GM23248 (cell line): ENCODE measurements around the gene SLC24A4. TPM values are rescaled to one million over a fixed set of nuclear protein-coding genes. Genes with fewer than 3 reads are reported as not detected.
"Not testable (repeated sequence)": the region's sequence is repeated elsewhere in the genome, so short reads cannot be mapped to it uniquely, and the experiment has no call there.

Source experiments
- DNase-seq: peaks from one replicate; pipeline ENCODE4 v3.0.0-alpha.2; 2015
- H2AFZ ChIP-seq: fragments of 200-600 bp; sonication (generic); 2 replicates; pipeline ENCODE4 v1.6.1; 2016; ENCODE audit warnings: antibody characterized with exemption
- H3F3A ChIP-seq: fragments of 200-600 bp; sonication (generic); 2 replicates; pipeline ENCODE4 v1.6.1; 2016; ENCODE audit warnings: mild to moderate bottlenecking, antibody characterized with exemption, mixed run types; ENCODE audit not compliant: insufficient read depth
- H3K27ac ChIP-seq: fragments of 200-600 bp; sonication (generic); 2 replicates; pipeline ENCODE4 v1.5.1; 2016; ENCODE audit warnings: mild to moderate bottlenecking
- H3K27me3 ChIP-seq: fragments of 200-600 bp; sonication (generic); replicated peaks from 2 replicates; pipeline ENCODE4 v1.6.1; 2016; ENCODE audit warnings: mild to moderate bottlenecking; ENCODE audit not compliant: insufficient read depth
- H3K36me3 ChIP-seq: fragments of 200-600 bp; sonication (generic); 2 replicates; pipeline ENCODE4 v1.6.1; 2016; ENCODE audit warnings: low read depth, mild to moderate bottlenecking
- H3K4me1 ChIP-seq: fragments of 200-600 bp; sonication (generic); 2 replicates; pipeline ENCODE4 v1.6.1; 2016; ENCODE audit warnings: mild to moderate bottlenecking; ENCODE audit not compliant: insufficient read depth
- H3K4me2 ChIP-seq: fragments of 200-600 bp; sonication (generic); one replicate; pipeline ENCODE4 v1.6.1; 2016; ENCODE audit warnings: mild to moderate bottlenecking; ENCODE audit not compliant: unreplicated experiment
- H3K4me3 ChIP-seq: fragments of 200-600 bp; sonication (generic); 2 replicates; pipeline ENCODE4 v1.5.1; 2016; ENCODE audit warnings: mild to moderate bottlenecking
- H3K79me2 ChIP-seq: fragments of 200-600 bp; sonication (generic); 2 replicates; pipeline ENCODE4 v1.6.1; 2016; ENCODE audit warnings: mild to moderate bottlenecking; ENCODE audit not compliant: insufficient read depth
- H3K9ac ChIP-seq: fragments of 200-600 bp; sonication (generic); 2 replicates; pipeline ENCODE4 v1.6.1; 2016; ENCODE audit warnings: mild to moderate bottlenecking
- H3K9me2 ChIP-seq: fragments of 200-600 bp; sonication (generic); 2 replicates; pipeline ENCODE4 v1.6.1; 2016; ENCODE audit warnings: mixed run types, mild to moderate bottlenecking, moderate library complexity; ENCODE audit not compliant: insufficient read depth
- H3K9me3 ChIP-seq: fragments of 200-600 bp; sonication (generic); one replicate; pipeline ENCODE4 v1.6.1; 2017; ENCODE audit warnings: low read depth
- H4K20me1 ChIP-seq: fragments of 200-600 bp; sonication (generic); 2 replicates; pipeline ENCODE4 v1.6.0; 2016; ENCODE audit not compliant: insufficient read depth
- EZH2 ChIP-seq: fragments of 200-600 bp; sonication (generic); IDR thresholded peaks from 2 replicates; pipeline ENCODE4 v1.6.1; 2018; ENCODE audit warnings: antibody characterized with exemption, mild to moderate bottlenecking; ENCODE audit not compliant: insufficient read depth, poor library complexity, severe bottlenecking
- EZH2phosphoT487 ChIP-seq: fragments of 200-600 bp; sonication (generic); IDR thresholded peaks from 2 replicates; pipeline ENCODE4 v1.6.1; 2018; ENCODE audit warnings: antibody characterized with exemption, moderate library complexity, mild to moderate bottlenecking, low read depth; ENCODE audit not compliant: insufficient read depth
- WGBS, 2 experiments: methylation state at CpG; one replicate each; pipeline ENCODE4 v1.1.6; 2015 to 2017; ENCODE audit warnings: low lambda C conversion rate in 2 of 2, low coverage in 1 of 2; ENCODE audit errors: missing lambda C conversion rate in 2 of 2; 5-methylcytosine and 5-hydroxymethylcytosine counted together
- in situ Hi-C: fragments of 300-500 bp; cut with MboI; formaldehyde crosslinking; loops from 2 replicates; pipeline ENCODE4 v1.15.0; 2020
- polyA plus RNA-seq: library from polyadenylated mRNA; unstranded; fragments of >200 nt; fragmentation: Nextera tagmentation; extraction: Ambion mirVana; gene quantifications from 2 replicates; pipeline ENCODE4 v1.2.1, GENCODE V29; 2016
- total RNA-seq: library from RNA; depleted of rRNA; stranded (reverse); fragments of >200 nt; shearing (Covaris generic); gene quantifications from 2 replicates; pipeline ENCODE4 v1.2.3, GENCODE V29; 2014

Gene SLC24A4
- total and polyA plus RNA-seq, 2 experiments from 2014 or later, result not detected

DNA sequence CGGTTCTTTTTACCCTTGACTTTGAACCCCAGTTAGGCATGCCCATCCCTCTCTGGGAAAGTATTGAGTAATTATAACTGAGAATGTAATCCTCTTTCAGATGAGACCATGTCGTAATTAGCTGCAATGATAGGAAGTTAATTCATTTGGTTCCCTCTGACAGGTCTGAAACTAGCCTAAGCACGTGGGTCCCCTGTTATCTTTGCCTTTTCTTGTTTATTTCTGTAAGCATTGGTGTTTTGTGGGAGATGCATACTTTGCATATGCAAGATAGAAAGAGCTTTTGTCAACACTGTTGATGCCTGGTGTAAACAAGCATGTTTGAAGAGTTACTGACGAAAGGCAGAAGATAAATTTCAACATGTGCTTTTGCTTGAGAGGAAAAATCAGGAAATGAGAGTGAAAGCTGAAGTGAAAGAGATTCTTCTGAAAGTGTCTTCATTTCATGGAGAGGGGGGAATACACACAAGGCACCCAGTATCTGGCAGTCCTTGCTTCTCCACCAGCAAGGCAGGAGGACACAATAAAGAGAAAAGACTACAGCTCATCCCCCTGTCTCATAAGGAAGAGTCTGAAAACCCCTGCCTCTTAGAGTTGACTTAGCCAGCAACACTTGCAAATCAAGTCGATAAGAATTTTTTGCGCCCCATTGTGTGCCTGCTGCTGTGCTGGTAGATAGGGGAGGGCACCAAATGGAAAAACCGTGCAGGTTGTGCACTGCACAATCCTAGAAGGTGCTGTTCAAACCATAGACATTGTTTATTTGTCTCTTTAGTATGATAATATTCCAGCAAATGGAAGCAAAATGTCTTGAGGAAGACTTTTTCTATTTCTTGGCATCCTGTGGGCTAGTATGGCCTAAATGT lies 77.8 kb downstream of the SLC24A4 start:
- H2AFZ ChIP-seq, result no peak overlapping the region
- peaks cover 29% of the 10 kb centered on the region for H3K4me1 ChIP-seq
- peaks cover 15% of the 10 kb centered on the region; the same call in 1 of the 2 replicates for H3F3A ChIP-seq
- 75 to 80% methylated on average over 7 of the region's 7 CpGs for WGBS, 2 experiments
- H3K79me2 ChIP-seq, result no peaks in the 10 kb centered on the region
- no peaks in the 10 kb centered on the region for H3K36me3 ChIP-seq
- no peaks in the 10 kb centered on the region for H3K27me3 ChIP-seq
- no peak overlapping the region for H3K27ac ChIP-seq
- no peaks in the 10 kb centered on the region for H3K9me2 ChIP-seq
- TF ChIP-seq EZH2phosphoT487, result no peak
- no peak for TF ChIP-seq EZH2
- no peaks in the 10 kb centered on the region for H3K9me3 ChIP-seq
- H4K20me1 ChIP-seq, result no peaks in the 10 kb centered on the region
- no peak overlapping the region for H3K4me3 ChIP-seq
- in situ Hi-C loops, result no loop called here
- no peak overlapping the region for H3K9ac ChIP-seq
- H3K4me2 ChIP-seq, result no peak overlapping the region
- no peak for DNase-seq

DNA sequence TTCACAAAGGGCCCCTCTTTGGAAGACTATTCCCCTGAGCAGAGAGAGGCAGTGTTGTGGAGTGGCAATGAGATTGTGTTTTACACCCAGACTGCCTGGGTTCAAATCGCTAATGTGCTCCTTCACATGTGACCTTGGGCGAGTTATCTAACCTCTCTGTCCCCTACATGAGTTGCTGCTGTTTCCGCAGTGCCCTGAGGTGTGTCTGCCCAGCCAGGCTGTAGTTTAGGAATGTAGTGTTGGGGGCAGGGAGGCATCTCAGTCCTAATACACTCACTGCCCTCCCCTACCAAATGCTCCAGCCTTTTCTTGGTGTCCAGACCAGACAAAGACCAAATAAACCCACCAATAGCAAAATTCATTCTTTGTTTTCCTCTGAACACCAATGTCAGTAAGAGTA lies 78.6 kb downstream of the SLC24A4 start:
- no peaks in the 10 kb centered on the region for H3K9me2 ChIP-seq
- H3K9me3 ChIP-seq, result no peaks in the 10 kb centered on the region
- WGBS, 2 experiments, result 65 to 76% methylated on average over 3 of the region's 3 CpGs
- H3K4me2 ChIP-seq, result no peak overlapping the region
- TF ChIP-seq EZH2 (no peak), EZH2phosphoT487 (no peak)
- peaks cover 29% of the 10 kb centered on the region for H3K4me1 ChIP-seq
- H3K27ac ChIP-seq, result no peak overlapping the region
- no peaks in the 10 kb centered on the region for H3K36me3 ChIP-seq
- H3K4me3 ChIP-seq, result no peak overlapping the region
- H3K27me3 ChIP-seq, result no peaks in the 10 kb centered on the region
- no peak overlapping the region for H2AFZ ChIP-seq
- H3K9ac ChIP-seq, result no peak overlapping the region
- no peaks in the 10 kb centered on the region for H4K20me1 ChIP-seq
- no peak for DNase-seq
- in situ Hi-C loops, result no loop called here
- peaks cover 15% of the 10 kb centered on the region; the same call in 1 of the 2 replicates for H3F3A ChIP-seq
- H3K79me2 ChIP-seq, result no peaks in the 10 kb centered on the region

DNA sequence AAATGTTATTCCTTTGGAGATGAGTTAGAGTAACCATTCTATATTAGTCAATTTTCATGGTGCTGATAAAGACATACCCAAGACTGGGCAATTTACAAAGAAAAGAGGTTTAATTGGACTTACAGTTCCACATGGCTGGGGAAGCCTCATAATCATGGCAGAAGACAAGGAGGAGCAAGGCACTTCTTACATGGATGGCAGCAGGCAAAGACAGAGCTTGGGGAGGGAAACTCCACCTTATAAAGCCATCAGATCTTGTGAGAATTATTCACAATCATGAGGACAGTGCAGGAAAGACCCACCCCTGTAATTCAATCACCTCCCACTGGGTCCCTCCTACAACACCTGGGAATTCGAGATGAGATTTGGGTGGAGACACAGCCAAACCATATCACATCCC lies 79.5 kb downstream of the SLC24A4 start:
- H3K36me3 ChIP-seq, H3K4me2 ChIP-seq, H3K9me2 ChIP-seq, H2AFZ ChIP-seq, H4K20me1 ChIP-seq, in situ Hi-C loops, DNase-seq, H3K9me3 ChIP-seq, H3K27ac ChIP-seq, H3K27me3 ChIP-seq, H3K9ac ChIP-seq, H3K79me2 ChIP-seq, H3K4me3 ChIP-seq: not testable (repeated sequence)
- Histone ChIP-seq H3F3A (peaks cover 10% of the 10 kb centered on the region), H3K4me1 (peaks cover 21% of the 10 kb centered on the region)
- 55 to 87% methylated on average over 1 of the region's 1 CpG for WGBS, 2 experiments

DNA sequence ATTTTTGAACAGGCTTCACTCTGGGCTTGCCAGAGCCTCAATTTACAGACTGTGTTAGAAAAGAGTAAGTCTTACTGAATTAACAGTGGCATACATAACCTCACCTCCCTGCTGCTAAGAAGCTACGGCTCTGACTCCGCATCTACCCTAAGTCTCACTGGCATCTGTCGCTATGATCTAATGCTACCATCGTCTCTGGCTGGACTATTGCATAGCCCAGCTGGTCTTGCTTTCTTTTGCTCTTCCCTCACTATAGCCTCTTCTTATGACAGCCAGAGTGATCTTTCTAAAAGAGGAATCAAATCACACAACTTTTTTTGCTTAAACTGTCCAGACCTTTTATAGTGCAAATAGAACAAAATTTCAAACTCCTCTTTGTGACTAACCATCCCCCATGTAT lies 81.1 kb downstream of the SLC24A4 start:
- H3K4me3 ChIP-seq, result no peak overlapping the region
- WGBS, 2 experiments, result 20 to 21% methylated on average over 4 of the region's 4 CpGs
- H3K9me2 ChIP-seq, result no peaks in the 10 kb centered on the region

More for the DNA sequence above, 81.1 kb downstream of the SLC24A4 start:
- Histone ChIP-seq H3K4me1 (peaks cover 17% of the 10 kb centered on the region), H3K36me3 (no peaks in the 10 kb centered on the region), H3K9me3 (no peaks in the 10 kb centered on the region), H3F3A (peaks cover 8% of the 10 kb centered on the region; the same call in 1 of the 2 replicates), H4K20me1 (no peaks in the 10 kb centered on the region), H3K79me2 (no peaks in the 10 kb centered on the region), H3K9ac (no peak overlapping the region), H3K4me2 (no peak overlapping the region), H3K27ac (no peak overlapping the region), H3K27me3 (no peaks in the 10 kb centered on the region), H2AFZ (no peak overlapping the region)
- TF ChIP-seq EZH2 (no peak), EZH2phosphoT487 (no peak)
- in situ Hi-C loops, result no loop called here
- peak; percentile 35 for DNase-seq
